ENCODE results near the gene GET4. TPM values are rescaled to one million over a fixed set of nuclear protein-coding genes. Genes with fewer than 3 reads are reported as not detected.

GET4 gene
- total RNA-seq, 2 experiments from 2014 or later, result 84.4 to 96.4 TPM

DNA sequence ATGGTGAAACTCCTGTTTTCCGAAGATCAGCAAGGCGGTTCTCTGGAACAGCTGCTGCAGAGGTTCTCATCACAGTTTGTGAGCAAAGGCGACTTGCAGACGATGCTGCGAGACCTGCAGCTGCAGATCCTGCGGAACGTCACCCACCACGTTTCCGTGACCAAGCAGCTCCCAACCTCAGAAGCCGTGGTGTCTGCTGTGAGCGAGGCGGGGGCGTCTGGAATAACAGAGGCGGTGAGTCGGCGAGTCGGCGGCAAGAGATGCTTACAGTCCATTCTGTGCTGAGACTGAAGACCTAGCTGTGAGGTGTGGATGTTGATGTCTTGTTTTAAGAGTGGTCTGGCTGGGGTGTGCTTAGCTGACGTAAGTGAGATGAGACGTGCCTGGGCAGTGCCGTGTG lies 16.2 kb upstream of the GET4 start:
- DNase-seq (no peak), ATAC-seq (ENCODE audit: poor library complexity) (no peak)
- Histone ChIP-seq H3K27ac (ENCODE audit: low read depth in 1 of 2, low read length in 2 of 2) (no peak overlapping the region), H3K4me1 (ENCODE audit: insufficient read depth, low read length) (no peaks in the 10 kb centered on the region), H3K4me3 (ENCODE audit: low read length) (no peak overlapping the region), H3K9me3 (ENCODE audit: control insufficient read depth in 1 of 2, insufficient read depth in 1 of 2, low read length in 2 of 2) (no peaks in the 10 kb centered on the region), H3K27me3 (ENCODE audit: control insufficient read depth in 1 of 2, insufficient read depth in 2 of 2, low read length in 2 of 2) (no peaks in the 10 kb centered on the region), H3K36me3 (ENCODE audit: insufficient read depth, low read length) (peaks cover 67% of the 10 kb centered on the region)
- POLR2A ChIA-PET, result no interaction called here
- Mint-ChIP-seq H3K27me3 (no peaks in the 10 kb centered on the region), H3K4me3 (no peak overlapping the region), H3K9me3 (no peaks in the 10 kb centered on the region), H3K27ac (no peak overlapping the region), H3K36me3 (ENCODE audit: low read depth) (peaks cover 89% of the 10 kb centered on the region), H3K4me1 (ENCODE audit: low read depth) (no peaks in the 10 kb centered on the region)
- CTCF ChIA-PET, result no interaction called here
- no peak for TF ChIP-seq CTCF (IDR thresholded peaks at IDR 0.05)
- intact Hi-C loops (cut with DNase I, micrococcal nuclease), result no loop called here

DNA sequence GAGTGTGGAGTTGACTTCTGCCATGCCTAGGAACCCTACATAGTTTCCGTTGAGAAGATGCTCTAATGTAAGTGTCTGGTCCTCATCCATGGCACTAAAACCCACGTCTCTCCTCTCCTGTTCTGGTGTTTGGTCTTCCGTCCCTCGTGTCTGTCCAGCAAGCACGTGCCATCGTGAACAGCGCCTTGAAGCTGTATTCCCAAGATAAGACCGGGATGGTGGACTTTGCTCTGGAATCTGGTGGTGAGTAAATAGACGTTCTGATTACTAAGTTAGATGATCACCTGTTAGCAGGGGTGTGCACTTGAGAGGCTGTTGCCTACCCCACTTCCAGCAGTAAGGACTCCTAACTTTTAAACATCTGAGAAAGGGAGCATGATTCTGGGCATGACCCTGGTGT lies 15.1 kb upstream of the GET4 start:
- no peak for ATAC-seq (ENCODE audit: poor library complexity)
- ChIA-PET CTCF (no interaction called here), POLR2A (no interaction called here)
- Mint-ChIP-seq H3K4me3 (no peak overlapping the region), H3K27ac (no peak overlapping the region), H3K36me3 (ENCODE audit: low read depth) (peaks cover 91% of the 10 kb centered on the region), H3K4me1 (ENCODE audit: low read depth) (no peaks in the 10 kb centered on the region), H3K9me3 (no peaks in the 10 kb centered on the region), H3K27me3 (no peaks in the 10 kb centered on the region)
- Histone ChIP-seq H3K9me3 (ENCODE audit: control insufficient read depth in 1 of 2, insufficient read depth in 1 of 2, low read length in 2 of 2) (no peaks in the 10 kb centered on the region), H3K27ac (ENCODE audit: low read depth in 1 of 2, low read length in 2 of 2) (no peak overlapping the region), H3K27me3 (ENCODE audit: control insufficient read depth in 1 of 2, insufficient read depth in 2 of 2, low read length in 2 of 2) (no peaks in the 10 kb centered on the region), H3K4me3 (ENCODE audit: low read length) (no peak overlapping the region), H3K36me3 (ENCODE audit: insufficient read depth, low read length) (peaks cover 65% of the 10 kb centered on the region), H3K4me1 (ENCODE audit: insufficient read depth, low read length) (no peaks in the 10 kb centered on the region)
- intact Hi-C loops (cut with DNase I, micrococcal nuclease), result no loop called here
- no peak for TF ChIP-seq CTCF (IDR thresholded peaks at IDR 0.05)
- DNase-seq, result no peak

GRCh38 chr7:862157-862556 lies 14.2 kb upstream of the GET4 start:
- no peak for TF ChIP-seq CTCF (IDR thresholded peaks at IDR 0.05)
- H3K4me1 ChIP-seq (ENCODE audit: insufficient read depth, low read length), result no peaks in the 10 kb centered on the region
- H3K4me1 Mint-ChIP-seq (ENCODE audit: low read depth), result no peaks in the 10 kb centered on the region
- H3K27me3 Mint-ChIP-seq, result no peaks in the 10 kb centered on the region
- DNase-seq (no peak), ATAC-seq (ENCODE audit: poor library complexity) (no peak)
- no peak overlapping the region for H3K27ac ChIP-seq (ENCODE audit: low read depth in 1 of 2, low read length in 2 of 2)
- intact Hi-C loops (cut with DNase I, micrococcal nuclease), result no loop called here
- H3K36me3 ChIP-seq (ENCODE audit: insufficient read depth, low read length), result peaks cover 64% of the 10 kb centered on the region
- POLR2A ChIA-PET, result interaction anchor here (0.6 to 1.5 kb wide), 2 partner anchors 14 to 61 kb away, joined by 3 read pairs; partner anchors contain the start of gene GET4
- no peaks in the 10 kb centered on the region for H3K9me3 ChIP-seq (ENCODE audit: control insufficient read depth in 1 of 2, insufficient read depth in 1 of 2, low read length in 2 of 2)
- H3K4me3 Mint-ChIP-seq, result no peak overlapping the region
- no peaks in the 10 kb centered on the region for H3K9me3 Mint-ChIP-seq
- H3K36me3 Mint-ChIP-seq (ENCODE audit: low read depth), result peaks cover 91% of the 10 kb centered on the region
- H3K4me3 ChIP-seq (ENCODE audit: low read length), result no peak overlapping the region
- no peaks in the 10 kb centered on the region for H3K27me3 ChIP-seq (ENCODE audit: control insufficient read depth in 1 of 2, insufficient read depth in 2 of 2, low read length in 2 of 2)
- H3K27ac Mint-ChIP-seq, result no peak overlapping the region
- CTCF ChIA-PET, result no interaction called here

All from CD4-positive, alpha-beta T cell (primary cell).